IMR-90 (cell line): ENCODE results near the gene AMPD3. TPM values are rescaled to one million over a fixed set of nuclear protein-coding genes. Genes with fewer than 3 reads are reported as not detected.

Experiments
- ATAC-seq: fragments of 200-7000 bp; cut with Tn5 transposase; 2 replicates; pipeline ENCODE4 v1.9.1; 2020; ENCODE audit warnings: low read depth, mild to moderate bottlenecking, moderate library complexity
- BruUV-seq: library from RNA; stranded (reverse); fragments of 400-500 nt; replicated peaks from 2 replicates; lab custom pipeline; 2021; lab: Mats Ljungman, UMichigan
- CTCF ChIA-PET: fragments of 300-600 bp; formaldehyde crosslinking; extraction: SDS; loops from one replicate; lab custom pipeline; 2021; ENCODE audit warnings: antibody characterized with exemption; lab: Yijun Ruan, JAX
- POLR2A ChIA-PET: fragments of 300-600 bp; sonication (Branson Sonifier 250); formaldehyde crosslinking; loops from one replicate; lab custom pipeline; 2022; ENCODE audit warnings: antibody characterized with exemption; ENCODE audit not compliant: unreplicated experiment; lab: Charles Lee
- DNase-seq: peaks from one replicate; pipeline ENCODE4 v3.0.0; 2013
- H2AFZ ChIP-seq: replicated peaks from 2 replicates; pipeline ENCODE3; 2013; ENCODE audit warnings: low read length, mild to moderate bottlenecking; ENCODE audit not compliant: poor library complexity
- H2AK5ac ChIP-seq: 2 replicates; pipeline ENCODE4 v1.6.1; 2013; ENCODE audit warnings: low read depth, low read length, inconsistent platforms
- H2AK9ac ChIP-seq: replicated peaks from 2 replicates; pipeline ENCODE3; 2013; ENCODE audit warnings: mild to moderate bottlenecking, low read depth, low read length, moderate library complexity; ENCODE audit not compliant: poor library complexity
- H2BK120ac ChIP-seq: 2 replicates; pipeline ENCODE4 v1.6.1; 2013; ENCODE audit warnings: low read depth, low read length, inconsistent platforms
- H2BK15ac ChIP-seq: 3 replicates; pipeline ENCODE4 v1.6.1; 2013; ENCODE audit warnings: low read depth, low read length, inconsistent platforms
- H2BK20ac ChIP-seq: 2 replicates; pipeline ENCODE4 v1.6.1; 2013; ENCODE audit warnings: low read depth, mild to moderate bottlenecking, inconsistent platforms, low read length, moderate library complexity
- H2BK5ac ChIP-seq: 2 replicates; pipeline ENCODE4 v1.6.1; 2013; ENCODE audit warnings: mild to moderate bottlenecking, low read depth, low read length, inconsistent platforms; ENCODE audit not compliant: poor library complexity, severe bottlenecking
- H3K14ac ChIP-seq: replicated peaks from 2 replicates; pipeline ENCODE4 v1.6.1; 2013; ENCODE audit warnings: low read depth, low read length, inconsistent platforms
- H3K18ac ChIP-seq: 2 replicates; pipeline ENCODE4 v1.6.1; 2013; ENCODE audit warnings: low read depth, low read length, control low read depth
- H3K23ac ChIP-seq: 2 replicates; pipeline ENCODE4 v1.6.1; 2013; ENCODE audit warnings: low read depth, low read length, inconsistent platforms
- H3K27ac ChIP-seq: 2 replicates; pipeline ENCODE4 v1.5.1; 2013; ENCODE audit warnings: mild to moderate bottlenecking, control low read depth, low read length; ENCODE audit not compliant: insufficient read depth
- H3K27me3 ChIP-seq: 2 replicates; pipeline ENCODE4 v1.6.1; 2013; ENCODE audit warnings: low read length; ENCODE audit not compliant: control insufficient read depth, insufficient read depth
- H3K36me3 ChIP-seq: 2 replicates; pipeline ENCODE4 v1.6.1; 2013; ENCODE audit warnings: low read length, mixed read lengths; ENCODE audit not compliant: control insufficient read depth, insufficient read depth
- H3K4ac ChIP-seq: 2 replicates; pipeline ENCODE4 v1.6.1; 2013; ENCODE audit warnings: low read depth, low read length, inconsistent platforms
- H3K4me1 ChIP-seq: 2 replicates; pipeline ENCODE4 v1.6.1; 2013; ENCODE audit warnings: low read length, mixed read lengths; ENCODE audit not compliant: control insufficient read depth, insufficient read depth
- H3K4me2 ChIP-seq: 2 replicates; pipeline ENCODE4 v1.6.1; 2013; ENCODE audit warnings: low read depth, mild to moderate bottlenecking, control low read depth, low read length, moderate library complexity
- H3K4me3 ChIP-seq: 2 replicates; pipeline ENCODE4 v1.5.1; 2013; ENCODE audit warnings: low read depth, mild to moderate bottlenecking, control low read depth, low read length, moderate library complexity; ENCODE audit not compliant: insufficient read depth
- H3K56ac ChIP-seq: 2 replicates; pipeline ENCODE4 v1.6.1; 2013; ENCODE audit warnings: low read length, inconsistent platforms; ENCODE audit not compliant: insufficient read depth; ENCODE audit errors: extremely low read depth
- H3K79me1 ChIP-seq, 2 experiments: 2 replicates each; pipeline ENCODE4 v1.6.1; 2013; ENCODE audit warnings: low read length in 2 of 2, inconsistent platforms in 1 of 2, low read depth in 1 of 2
- H3K9ac ChIP-seq: 2 replicates; pipeline ENCODE4 v1.6.1; 2013; ENCODE audit warnings: low read depth, low read length, control low read depth
- H3K9me1 ChIP-seq: 2 replicates; pipeline ENCODE4 v1.6.1; 2013; ENCODE audit warnings: low read length, inconsistent platforms; ENCODE audit not compliant: insufficient read depth
- H3K9me3 ChIP-seq: 2 replicates; pipeline ENCODE4 v1.6.1; 2013; ENCODE audit warnings: low read length; ENCODE audit not compliant: control insufficient read depth, insufficient read depth
- H4K20me1 ChIP-seq: 2 replicates; pipeline ENCODE4 v1.6.1; 2013; ENCODE audit warnings: low read length, inconsistent platforms; ENCODE audit not compliant: insufficient read depth
- H4K5ac ChIP-seq: 2 replicates; pipeline ENCODE4 v1.6.1; 2013; ENCODE audit warnings: mild to moderate bottlenecking, low read depth, low read length, control low read depth
- H4K8ac ChIP-seq, 2 experiments: 2 replicates each; pipeline ENCODE4 v1.6.1; 2013; ENCODE audit warnings: low read depth in 2 of 2, low read length in 2 of 2, control low read depth in 1 of 2, inconsistent platforms in 1 of 2
- H4K91ac ChIP-seq: 2 replicates; pipeline ENCODE4 v1.6.1; 2013; ENCODE audit warnings: low read depth, low read length, inconsistent platforms; ENCODE audit not compliant: insufficient read depth
- NFE2L2 ChIP-seq: fragments of 150-350 bp; IDR thresholded peaks from 2 replicates; pipeline ENCODE4 v1.6.1; 2016; ENCODE audit warnings: low read depth, mild to moderate bottlenecking, low read length
- whole genome bisulfite sequencing, 2 experiments: methylation state at CpG; one replicate each; pipeline versions ENCODE4 v1.1.5 to v1.1.7; 2013; ENCODE audit warnings: missing lambda C conversion rate in 2 of 2; ENCODE audit not compliant: insufficient read length in 1 of 2; ENCODE audit errors: extremely low coverage in 2 of 2; 5-methylcytosine and 5-hydroxymethylcytosine counted together
- dilution Hi-C: fragments of 300-500 bp; cut with HindIII; formaldehyde crosslinking; loops from one replicate; pipeline ENCODE4 v1.14.3; 2018; ENCODE audit warnings: low sequenced_read_pairs; ENCODE audit not compliant: unreplicated experiment
- in situ Hi-C: fragments of 300-500 bp; cut with MboI; formaldehyde crosslinking; loops from 3 replicates; pipeline ENCODE4 v1.14.3; 2019; ENCODE audit warnings: low sequenced_read_pairs, inconsistent platforms, mixed read lengths
- intact Hi-C: fragments of 100-400 bp; cut with micrococcal nuclease; formaldehyde crosslinking; loops from 2 replicates; pipeline ENCODE4 v1.10.0; 2022
- polyA plus RNA-seq, 3 experiments: library from polyadenylated mRNA; depleted of rRNA; stranded (reverse); fragments of >200 nt; gene quantifications; 2 replicates each; pipeline ENCODE4 v1.2.3, GENCODE V29; 2012; ENCODE audit warnings: low replicate concordance in 1 of 3
- total RNA-seq: library from RNA; depleted of rRNA; stranded (reverse); fragments of >200 nt; gene quantifications from 2 replicates; pipeline ENCODE4 v1.2.3, GENCODE V29; 2012

Gene AMPD3
- total and polyA plus RNA-seq, 2 of the 4 experiments (the other 2 are of a cell fraction): 8.6 to 12.1 TPM

- Histone ChIP-seq H2BK5ac (no peak overlapping the region), H2AK9ac (no peak overlapping the region), H3K4me2 (no peak overlapping the region), H4K8ac (no peak overlapping the region), H2AK5ac (no peak overlapping the region), H3K79me1 (no peaks in the 10 kb centered on the region), H2BK15ac (no peak overlapping the region), H4K20me1 (no peaks in the 10 kb centered on the region), H3K18ac (no peak overlapping the region), H3K4me3 (no peak overlapping the region), H3K9me3 (no peaks in the 10 kb centered on the region), H3K27me3 (no peaks in the 10 kb centered on the region), H3K27ac (no peak overlapping the region), H3K23ac (no peak overlapping the region), H3K56ac (no peak overlapping the region), H2BK120ac (no peak overlapping the region), H3K4me1 (no peaks in the 10 kb centered on the region), H2AFZ (no peak overlapping the region), H2BK20ac (no peak overlapping the region), H3K9ac (no peak overlapping the region), H4K5ac (no peak overlapping the region), H3K4ac (no peak overlapping the region), H3K9me1 (no peaks in the 10 kb centered on the region), H3K14ac (no peak overlapping the region), H3K36me3 (no peaks in the 10 kb centered on the region), H4K91ac (no peak overlapping the region)
- in situ Hi-C loops: no loop called here
- POLR2A ChIA-PET: no interaction called here
- no peak for TF ChIP-seq NFE2L2
- intact Hi-C loops: no loop called here
- DNase-seq: no peak
- BruUV-seq: no TSS peak
- no peak for ATAC-seq
- WGBS, 2 experiments: no CpG with 5 or more reads among the region's 1 CpG
- CTCF ChIA-PET: no interaction called here
- dilution Hi-C loops: no loop called here
Observed at GRCh38 chr11:10432971-10433370, 22.1 kb upstream of the AMPD3 start.
